ENCODE data around the gene CROCC2.

Gene CROCC2

DNA sequence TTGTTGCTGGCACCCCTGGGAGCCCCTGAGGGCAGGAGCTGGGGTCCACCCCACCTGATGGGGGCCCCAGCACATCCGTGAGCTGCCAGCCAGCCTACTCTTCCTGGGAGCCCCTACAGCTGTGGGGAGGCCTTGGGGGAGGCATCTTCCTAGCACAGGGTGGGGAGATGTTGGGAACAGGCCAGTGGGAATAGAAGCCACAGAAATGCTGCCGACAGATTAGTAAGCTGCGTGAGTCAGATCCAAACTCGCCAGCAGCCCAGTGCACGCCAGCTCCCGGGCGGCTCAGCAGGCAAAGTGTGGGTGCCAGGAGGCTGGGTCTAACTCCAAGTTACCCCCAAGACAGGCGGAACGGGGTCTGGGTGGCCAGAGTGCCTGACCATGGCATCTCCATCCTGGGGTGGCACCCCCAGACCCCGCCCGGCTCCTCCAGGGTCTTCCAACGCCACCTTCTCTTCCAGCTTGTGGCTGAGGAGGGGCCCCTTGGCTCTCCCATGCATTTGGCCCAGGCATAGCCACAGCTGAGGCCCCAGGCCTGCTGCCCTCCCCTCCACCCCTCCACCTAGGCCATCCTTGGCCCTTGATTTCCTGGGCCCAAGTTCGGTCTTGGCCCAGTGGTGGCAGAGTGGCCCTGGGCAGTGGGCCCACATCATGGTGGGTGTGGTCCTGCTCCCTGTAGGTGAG is 15.3 kb downstream of the CROCC2 start:
- DNase-seq (ENCODE audit: low spot score), result no peak

DNA sequence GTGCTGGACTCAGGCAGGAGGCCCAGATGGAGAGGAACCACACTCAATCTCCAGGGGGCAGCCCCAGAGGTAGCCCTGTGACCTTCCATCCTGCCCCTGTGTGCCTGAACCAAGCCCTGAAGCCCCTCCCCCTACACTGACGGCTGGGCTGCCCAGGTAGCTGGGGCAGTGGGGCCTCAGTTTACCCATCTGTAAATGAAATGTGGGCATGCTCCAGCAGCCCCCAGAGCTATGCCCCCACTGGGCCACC is 15.8 kb downstream of the CROCC2 start:
- DNase-seq (ENCODE audit: low spot score), result no peak

DNA sequence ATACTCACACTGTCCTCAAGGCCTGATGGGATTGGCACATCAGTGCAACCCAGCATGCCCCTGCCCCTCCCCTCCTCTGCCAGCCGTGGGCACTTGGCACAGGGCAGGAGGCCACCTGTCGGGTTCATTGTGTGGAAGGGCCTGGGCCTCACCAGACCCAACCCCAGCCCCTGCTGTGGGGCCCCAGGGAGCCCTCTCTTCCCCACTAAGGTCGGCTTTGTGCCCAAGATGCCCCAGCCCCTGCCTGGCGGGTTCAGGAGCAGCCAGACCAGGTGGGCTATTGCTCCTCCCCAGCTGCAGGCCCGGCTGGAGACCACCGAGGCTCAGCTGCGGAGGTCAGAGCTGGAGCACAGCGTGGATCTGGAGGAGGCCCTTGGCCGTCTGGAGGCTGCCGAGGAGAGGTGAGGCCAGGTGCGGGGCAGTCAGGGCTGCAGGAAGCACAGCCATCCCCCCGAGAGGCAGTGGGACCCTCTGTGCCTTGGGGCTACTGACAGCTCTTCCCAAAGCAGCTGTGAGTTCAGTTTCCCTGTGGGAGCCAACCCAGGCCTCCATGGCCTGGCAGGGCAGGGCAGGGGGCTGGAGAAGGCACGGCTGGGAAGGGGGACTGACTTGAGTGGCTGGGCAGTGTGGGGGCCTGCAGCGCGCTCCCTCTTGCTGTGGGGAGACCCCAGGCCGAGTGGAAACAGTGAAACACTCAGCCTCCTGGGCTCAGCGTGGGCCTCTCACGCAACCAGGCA is 16.3 kb downstream of the CROCC2 start:
- DNase-seq (ENCODE audit: low spot score), result no peak

DNA sequence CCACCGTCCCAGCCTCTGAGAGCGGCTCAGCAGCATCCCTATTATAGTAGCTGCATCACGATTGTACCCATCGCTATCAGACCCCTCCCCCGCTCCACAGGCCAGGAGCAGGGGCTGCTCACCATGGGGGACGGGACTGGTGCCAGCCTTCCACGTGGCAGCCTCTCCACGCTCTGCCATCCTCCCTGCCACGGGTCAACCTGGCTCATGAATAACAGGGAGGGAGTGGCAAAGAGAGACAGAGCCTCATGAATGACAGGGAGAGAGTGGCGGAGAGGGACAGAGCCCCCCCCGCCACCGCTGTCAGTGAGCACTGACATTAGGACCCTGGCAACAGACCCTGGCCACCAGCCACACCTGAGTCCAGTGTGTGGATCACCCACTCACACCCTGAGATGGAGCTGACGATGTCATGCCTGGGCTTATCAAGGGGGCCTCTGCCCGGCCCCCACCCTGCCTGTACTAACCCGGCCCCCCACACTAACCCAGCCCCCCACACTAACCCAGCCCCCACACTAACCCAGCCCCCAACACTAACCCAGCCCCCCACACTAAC is 16.9 kb downstream of the CROCC2 start:
- no peak for DNase-seq (ENCODE audit: low spot score)

DNA sequence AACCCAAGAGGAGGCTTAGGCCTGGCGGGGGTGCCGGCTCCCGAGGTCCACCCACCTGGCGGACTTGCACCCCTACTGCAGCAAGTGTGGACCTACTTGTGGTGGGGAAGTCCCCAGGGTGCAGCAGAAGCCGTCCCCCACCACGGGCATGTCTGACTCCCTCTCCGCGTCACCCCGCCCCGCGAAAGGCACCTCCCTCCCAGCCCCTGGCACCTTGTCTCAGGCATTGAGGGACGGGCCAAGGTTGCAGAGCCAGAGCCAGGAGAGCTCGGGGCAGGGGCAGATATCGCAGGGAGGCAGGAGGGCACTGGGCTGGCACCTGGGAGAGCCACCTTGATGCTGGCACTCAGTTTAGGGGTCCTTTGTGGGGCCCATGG is 19.0 kb downstream of the CROCC2 start:
- no peak for DNase-seq (ENCODE audit: low spot score)

DNA sequence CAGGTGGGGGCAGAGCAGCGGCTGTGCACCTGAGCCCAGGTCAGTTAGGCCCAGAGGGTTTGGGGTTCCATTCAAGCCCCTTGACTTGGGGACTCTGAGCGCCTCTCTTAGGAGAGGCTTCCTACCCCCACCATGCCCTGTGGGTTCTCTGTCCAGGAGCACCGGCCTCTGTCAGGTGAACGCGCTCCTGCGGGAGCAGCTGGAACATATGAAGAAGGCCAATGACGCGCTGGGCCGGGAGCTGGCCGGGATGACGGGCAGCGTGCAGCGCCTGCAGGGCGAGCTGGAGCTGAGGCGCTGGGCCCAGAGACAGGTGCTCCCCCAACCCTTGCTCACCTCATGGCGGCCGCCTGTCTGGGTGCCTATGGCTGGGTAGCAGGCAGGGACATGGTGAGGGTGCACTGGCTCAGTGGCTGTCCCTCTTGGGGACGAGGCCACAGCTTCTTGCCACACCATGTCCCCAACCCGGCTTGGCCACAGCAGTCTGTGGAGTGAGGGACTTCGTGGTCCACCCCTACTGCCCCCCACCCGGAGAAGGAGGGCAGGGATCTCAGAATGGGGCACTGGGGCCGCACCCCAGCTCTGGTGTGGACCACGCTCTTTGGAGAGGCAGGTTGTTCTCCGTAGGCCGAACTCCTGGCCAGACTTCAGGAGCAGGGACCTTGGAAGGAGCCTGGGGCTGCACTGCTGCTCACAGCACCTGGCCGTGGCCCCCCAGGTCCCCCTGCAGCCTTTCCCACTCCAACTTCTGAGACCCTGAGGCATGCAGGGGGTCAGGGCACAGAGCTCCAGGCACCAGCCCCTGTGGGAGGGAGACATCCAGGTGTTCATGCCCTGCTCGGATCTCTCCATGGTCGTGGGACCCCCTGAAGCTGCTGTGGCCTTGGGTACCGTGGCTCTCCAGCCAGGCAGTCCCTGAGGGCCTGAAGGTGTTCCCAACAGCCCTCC is 19.7 kb downstream of the CROCC2 start:
- DNase-seq (ENCODE audit: low spot score), result no peak

DNA sequence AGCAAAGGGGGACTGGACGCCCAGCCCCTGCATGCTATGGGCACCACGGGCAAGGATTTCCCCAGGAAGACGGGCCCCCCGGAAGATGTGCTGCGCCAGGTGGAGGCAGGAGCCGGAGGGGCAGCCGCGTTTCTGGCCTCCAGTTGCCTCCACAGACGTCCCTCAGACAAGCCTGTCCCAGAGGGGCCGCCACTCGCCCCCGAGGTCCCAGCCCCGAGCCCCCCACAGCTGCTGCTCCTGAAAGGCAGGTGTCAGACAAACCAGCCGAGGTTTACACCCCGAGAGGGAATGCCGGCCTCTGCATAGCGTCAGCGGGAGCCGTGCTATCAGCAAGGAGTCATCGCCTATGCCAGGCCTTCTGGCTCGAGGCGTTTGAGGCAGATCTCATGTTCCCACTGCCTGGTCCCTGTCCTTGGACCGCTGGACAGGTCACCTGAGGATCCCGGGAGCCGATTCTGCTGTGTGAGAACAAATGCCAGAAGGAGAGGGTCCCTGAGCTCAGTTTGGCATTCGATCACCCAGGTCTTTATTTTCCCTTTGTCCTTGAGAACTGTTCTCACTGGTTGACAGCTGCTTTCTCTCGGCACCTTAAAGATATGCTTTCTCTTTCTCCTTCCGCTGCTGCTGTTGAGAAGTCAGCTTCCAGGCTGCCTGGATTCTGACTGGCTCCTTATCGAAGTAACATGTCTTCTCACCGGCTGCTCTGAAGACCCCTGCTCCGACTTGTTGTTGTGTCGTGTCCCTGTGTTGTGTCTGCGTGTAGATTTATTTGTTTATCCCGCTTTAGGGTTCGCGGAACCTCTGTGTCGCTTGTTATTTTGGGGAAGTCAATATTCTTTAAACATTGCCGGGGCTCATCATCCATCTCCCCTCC is 20.6 kb downstream of the CROCC2 start:
- no peak for DNase-seq (ENCODE audit: low spot score)

DNA sequence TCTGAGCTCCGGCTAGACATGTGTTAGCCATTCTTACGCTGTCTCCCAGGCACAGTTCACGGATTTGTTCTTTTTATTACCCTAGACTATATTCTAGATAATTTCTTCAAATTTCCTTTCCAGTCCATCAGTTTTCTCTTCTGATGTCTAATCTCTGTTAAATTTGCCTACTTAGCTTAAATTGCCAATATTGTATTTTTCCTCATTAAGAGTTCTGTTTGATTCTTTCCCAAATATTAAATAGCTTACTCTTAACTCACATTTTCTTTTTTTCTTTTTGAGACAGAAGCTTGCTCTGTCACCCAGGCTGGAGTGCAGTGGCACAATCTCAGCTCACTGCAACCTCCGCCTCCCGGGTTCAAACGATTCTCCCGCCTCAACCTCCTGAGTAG is 21.2 kb downstream of the CROCC2 start:
- DNase-seq (ENCODE audit: low spot score), result no peak

DNA sequence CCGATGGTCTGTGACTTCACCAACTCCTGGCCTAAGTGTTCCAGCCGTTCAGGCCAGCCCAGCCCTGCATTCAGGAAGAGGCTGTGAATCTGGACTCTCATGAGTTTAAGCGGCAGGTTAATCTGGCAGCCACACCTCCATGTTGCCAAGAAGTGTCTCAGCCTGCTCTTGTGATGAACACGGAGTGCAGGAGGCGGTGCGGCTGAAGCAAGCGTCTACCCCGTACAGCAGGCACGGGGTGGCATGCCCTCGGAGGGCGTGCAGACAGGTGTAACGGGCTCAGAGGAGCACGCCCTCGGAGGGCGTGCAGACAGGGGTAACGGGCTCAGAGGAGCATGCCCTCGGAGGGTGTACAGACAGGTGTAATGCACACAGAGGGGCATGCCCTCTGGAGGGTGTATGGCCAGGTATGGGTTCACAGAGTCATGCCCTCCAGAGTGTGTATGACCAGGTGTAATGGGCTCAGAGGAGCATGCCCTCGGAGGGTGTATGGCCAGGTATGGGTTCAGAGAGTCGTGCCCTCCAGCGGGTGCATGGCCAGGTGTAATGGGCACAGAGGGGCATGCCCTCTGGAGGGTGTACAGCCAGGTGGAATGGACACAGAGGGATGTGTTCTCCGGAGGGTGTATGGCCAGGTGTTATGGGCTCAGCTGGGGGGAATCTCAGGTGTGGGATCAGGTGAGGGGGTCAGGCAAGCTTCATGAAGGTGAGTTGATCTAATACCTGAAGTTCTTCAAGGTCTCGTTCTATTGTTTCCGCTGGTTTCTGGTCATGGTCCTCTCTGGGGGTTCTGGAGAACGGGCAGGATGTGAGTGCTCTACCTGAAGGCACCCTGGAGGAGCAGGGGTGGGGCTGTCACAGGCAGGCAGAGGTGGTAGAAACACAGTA is 22.6 kb downstream of the CROCC2 start:
- no peak for DNase-seq (ENCODE audit: low spot score)

DNA sequence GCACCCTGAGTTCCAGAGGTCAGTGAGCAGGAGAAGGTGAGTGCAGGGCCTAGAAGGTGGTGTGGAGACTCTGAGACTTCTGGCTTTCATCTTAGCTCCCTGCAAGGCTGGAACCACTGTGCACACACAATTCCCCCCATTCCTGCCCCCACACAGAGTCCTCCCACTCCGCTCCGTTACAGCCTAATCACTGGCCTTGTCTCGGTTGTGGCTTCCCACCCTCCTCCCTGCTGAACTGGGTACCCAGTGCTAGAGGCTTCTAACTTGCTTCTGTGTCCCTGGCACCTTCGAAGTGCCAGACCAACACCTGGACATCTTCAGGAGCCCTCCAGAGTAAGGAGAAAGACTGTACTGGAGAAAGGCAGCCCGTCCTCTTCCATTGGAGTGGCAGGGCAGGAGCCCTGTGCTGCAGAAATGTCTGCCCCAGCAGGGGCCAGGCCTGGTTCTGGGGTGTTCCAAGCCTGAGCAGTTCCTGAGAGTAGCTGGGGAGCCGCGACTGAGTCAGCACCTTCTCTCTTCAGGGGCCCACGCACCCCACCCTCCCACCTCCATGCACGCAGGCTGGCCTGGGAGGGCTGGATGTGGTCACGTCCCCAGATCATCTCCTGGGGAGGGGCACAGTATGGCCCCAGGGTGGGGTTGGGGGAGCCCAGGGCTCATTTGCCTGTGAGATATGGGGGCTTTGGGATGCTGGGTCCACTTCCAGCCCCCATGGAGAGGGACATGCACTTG is 23.4 kb downstream of the CROCC2 start:
- no peak for DNase-seq (ENCODE audit: low spot score)

DNA sequence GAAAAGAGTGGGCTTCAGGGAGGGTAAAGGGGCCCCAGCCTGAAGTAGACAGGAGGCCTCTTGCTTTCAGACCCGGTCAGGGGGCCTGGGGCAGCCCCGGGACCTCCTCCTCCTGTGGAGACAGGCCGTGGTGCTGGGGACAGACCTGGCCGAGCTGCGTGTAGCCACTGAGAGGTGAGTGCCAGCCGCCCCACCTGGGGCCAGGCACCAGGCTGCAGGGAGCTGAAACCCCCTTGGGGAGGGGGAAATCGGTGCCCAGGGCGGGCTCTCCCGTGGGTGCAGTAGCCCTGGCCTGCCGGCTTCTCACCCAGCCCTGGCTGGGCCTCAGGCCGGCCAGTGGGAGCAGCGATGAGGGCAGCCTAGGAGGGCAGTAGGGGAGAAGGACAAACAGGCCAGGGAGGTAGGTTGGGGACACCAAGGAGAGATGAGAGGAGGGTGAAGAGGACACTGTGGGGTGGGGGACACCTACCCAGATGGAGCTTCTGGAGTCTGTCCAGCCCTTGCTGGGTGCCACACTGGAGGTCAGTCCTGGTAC is 24.0 kb downstream of the CROCC2 start:
- DNase-seq (ENCODE audit: low spot score), result no peak

DNA sequence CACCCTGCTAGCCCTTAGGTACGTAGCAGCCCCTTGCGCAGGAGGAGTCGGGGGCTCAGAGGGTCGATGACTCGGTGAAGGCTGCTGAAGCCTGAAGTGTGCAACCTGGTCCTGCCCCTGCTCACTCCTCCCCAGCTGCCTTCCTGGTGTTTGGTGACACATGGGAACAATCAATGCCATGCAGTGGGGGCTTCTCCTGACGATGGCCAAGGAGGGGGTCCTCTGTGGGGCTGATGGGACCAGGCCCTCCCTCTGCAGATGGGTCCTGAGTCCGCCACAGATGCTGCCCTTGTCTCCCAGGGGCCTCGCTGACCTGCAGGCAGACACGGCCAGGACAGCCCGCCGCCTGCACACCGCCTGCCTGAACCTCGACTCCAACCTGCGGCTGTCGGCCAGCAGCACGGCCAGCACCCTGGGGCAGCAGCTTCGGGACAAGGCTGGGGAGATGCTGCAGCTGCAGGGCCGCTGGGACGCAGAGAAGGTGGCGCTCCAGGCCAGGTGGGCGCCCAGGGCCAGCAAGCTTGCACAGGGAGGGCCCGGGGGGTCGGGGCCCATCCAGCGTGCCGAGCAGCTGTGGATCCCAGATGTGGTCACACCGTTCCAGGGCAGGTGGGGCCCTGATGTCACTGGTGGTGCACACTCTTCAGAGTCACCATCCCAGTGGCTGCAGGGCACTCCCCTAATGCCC is 24.6 kb downstream of the CROCC2 start:
- DNase-seq (ENCODE audit: low spot score), result no peak

DNA sequence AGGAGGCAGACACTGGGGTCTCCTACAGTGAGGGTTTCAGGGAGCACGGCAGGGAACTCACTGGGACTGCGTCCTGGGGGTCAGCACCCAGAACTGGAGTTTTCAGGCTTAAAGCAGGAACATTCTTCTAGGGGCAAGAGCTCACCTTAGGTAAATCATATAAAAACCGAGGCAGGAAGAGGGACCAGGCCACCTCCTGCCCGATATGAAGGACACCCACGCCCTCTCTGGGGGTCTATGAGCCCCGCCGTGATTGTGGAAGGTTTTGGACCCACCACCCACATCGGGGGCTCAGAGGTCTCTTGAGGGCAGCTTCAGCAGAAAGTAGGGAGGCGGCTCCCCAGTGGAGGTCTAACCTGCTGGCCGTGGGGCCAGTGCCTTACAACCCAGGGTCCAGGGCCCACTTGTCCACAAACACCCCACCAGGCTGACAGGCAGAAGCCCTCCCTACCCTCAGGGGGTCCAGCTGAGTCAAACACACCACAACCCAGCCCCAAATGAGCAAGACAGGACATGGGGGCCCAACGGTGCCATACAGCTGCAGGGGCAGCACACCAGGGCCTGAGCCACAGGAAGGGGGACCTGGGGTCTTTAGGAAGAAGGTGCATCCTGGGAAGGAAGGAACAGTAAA is 25.3 kb downstream of the CROCC2 start:
- DNase-seq (ENCODE audit: low spot score), result no peak

DNA sequence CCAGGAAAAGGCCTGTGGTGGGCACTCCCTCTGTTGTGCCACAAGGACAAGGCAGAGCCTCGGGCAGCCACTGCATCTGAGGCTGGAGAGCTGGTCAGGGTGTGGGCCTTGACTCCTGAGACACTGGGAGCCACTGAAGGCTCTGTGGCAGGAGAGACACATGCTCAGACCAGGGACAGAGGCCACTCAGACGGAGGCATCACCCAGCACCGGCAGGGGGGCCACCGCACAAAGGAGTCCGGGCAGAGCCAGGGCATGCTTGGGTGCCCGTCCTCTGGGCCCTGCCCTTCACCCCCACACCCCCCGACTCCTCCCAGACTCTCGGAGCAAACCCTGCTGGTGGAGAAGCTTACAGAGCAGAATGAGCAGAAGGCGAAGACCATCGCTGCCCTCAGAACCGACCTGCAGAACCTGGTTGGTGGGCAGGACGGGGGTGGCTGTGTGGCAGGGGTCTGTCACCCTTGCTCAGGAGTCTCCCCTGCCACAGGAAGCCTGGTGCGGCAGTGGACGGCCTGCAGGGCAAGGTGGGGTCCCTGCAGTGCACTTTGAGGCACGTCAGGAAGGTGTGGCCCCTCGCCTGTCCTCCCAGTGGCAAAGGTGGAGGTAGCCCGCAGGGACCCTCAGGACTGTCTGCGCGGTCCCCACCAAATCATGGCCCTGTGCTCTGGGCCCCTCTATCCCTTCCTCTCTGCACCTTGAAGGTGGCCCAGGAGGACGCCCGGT is 26.0 kb downstream of the CROCC2 start:
- DNase-seq (ENCODE audit: low spot score), result no peak

DNA sequence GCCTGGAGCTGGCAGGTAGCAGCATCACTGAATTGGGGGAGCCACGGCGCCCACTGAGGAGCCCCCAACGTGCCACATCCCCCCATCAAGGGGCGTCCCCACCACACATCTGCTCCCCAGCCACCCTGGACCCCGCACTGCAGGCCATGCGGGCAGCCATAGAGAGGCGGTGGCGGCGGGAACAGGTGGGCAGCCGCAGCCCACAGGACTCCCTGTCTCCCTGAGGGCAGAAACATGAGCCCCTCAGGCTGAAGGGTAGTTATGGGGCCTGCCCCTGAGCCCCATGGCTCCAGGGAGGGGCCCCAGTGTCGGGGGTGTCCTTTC is 26.6 kb downstream of the CROCC2 start:
- no peak for DNase-seq (ENCODE audit: low spot score)

DNA sequence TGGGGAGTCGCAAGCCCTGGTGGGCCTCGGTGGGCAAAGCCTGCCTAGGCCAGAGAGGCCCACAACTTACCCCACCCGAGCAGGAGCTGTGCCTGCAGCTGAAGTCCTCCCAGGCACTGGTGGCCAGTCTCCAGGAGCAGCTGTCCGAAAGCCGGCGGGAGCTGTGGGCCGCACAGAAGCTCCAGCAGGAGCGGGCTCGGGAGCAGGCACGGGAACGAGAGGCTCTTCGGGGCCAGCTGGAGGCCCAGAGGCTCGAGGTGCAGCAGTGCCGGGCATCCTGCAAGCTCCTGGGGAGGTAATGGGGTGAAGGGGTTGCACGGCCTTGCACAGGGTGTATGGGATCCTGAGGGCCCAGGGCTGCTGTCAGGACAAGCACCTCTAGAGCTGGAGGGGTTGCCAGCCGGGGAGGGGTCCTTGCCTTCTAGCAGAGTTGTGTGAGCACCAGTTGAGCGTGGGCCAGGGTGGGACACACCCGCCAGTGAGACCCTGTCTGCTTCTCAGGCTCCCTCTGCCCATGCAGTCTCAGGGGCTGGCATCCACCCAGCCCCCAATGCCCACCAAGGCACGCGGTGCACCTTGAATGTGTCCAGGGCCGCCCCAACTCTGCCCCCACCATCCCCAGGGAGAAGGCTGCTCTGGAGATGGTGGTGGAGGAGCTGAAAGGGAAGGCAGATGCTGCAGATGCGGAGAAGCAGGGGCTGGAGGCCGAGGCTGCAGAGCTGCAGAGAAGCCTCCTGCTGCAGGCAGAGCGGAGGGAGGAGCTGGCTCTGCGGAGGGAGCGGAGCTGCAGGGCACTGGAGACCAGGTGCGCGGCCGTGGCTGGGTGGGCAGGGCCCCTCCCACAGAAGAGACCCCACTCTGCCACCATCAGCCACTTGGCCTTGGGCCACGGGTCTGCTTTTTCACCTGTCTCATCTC is 27.2 kb downstream of the CROCC2 start:
- no peak for DNase-seq (ENCODE audit: low spot score)

Data from kidney capillary endothelial cell (primary cell).